ENCODE results near the gene ARMC6. TPM values are rescaled to one million over a fixed set of nuclear protein-coding genes. Genes with fewer than 3 reads are reported as not detected.

ARMC6 gene
- total RNA-seq, 1 experiment from 2014 or later: 66.5 TPM

- no peak overlapping the region for H3K9ac ChIP-seq (ENCODE audit: extremely low read depth, insufficient read length, low read length)
- no peaks in the 10 kb centered on the region for H3K23me2 ChIP-seq (ENCODE audit: insufficient read length, low read depth, low read length, poor library complexity, severe bottlenecking)
- no peak overlapping the region for H3K18ac ChIP-seq (ENCODE audit: insufficient read length, low read depth, low read length)
- H3K27me3 Mint-ChIP-seq (ENCODE audit: low read depth): no peaks in the 10 kb centered on the region
- H3K27me3 ChIP-seq (ENCODE audit: insufficient read depth, low read length): no peaks in the 10 kb centered on the region
- H3K36me3 Mint-ChIP-seq (ENCODE audit: insufficient read depth in 1 of 3, low read depth in 3 of 3): peaks cover 52 to 86% (median 83%) of the 10 kb centered on the region in 3 experiments
- H4K91ac ChIP-seq (ENCODE audit: insufficient read length, low read depth, low read length): no peak overlapping the region
- no peak for TF ChIP-seq CTCF (conservative IDR thresholded peaks at IDR 0.05)
- no peak overlapping the region for H3T11ph ChIP-seq (ENCODE audit: low read length)
- H3K4me1 ChIP-seq (ENCODE audit: insufficient read depth, low read length): no peaks in the 10 kb centered on the region
- no peak overlapping the region for H2BK15ac ChIP-seq (ENCODE audit: low read depth, low read length)
- no peak overlapping the region for H4K8ac ChIP-seq (replicated peaks; ENCODE audit: insufficient read length, low read depth, low read length)
- no peak for DNase-seq
- no peaks in the 10 kb centered on the region for H3K9me3 ChIP-seq (ENCODE audit: control insufficient read depth, low read depth, low read length)
- H2BK120ac ChIP-seq (ENCODE audit: low read depth, low read length, poor library complexity, severe bottlenecking): no peak overlapping the region
- no peak overlapping the region for H3K23ac ChIP-seq (ENCODE audit: insufficient read length, low read depth, low read length)
- no peaks in the 10 kb centered on the region for H3K79me2 ChIP-seq (ENCODE audit: insufficient read depth, low read length)
- H3K79me1 ChIP-seq (ENCODE audit: insufficient read depth, low read depth, low read length, poor library complexity, severe bottlenecking): no peaks in the 10 kb centered on the region
- no peak overlapping the region for H3K56ac ChIP-seq (ENCODE audit: insufficient read length, low read depth, low read length)
- H3K4me3 Mint-ChIP-seq: no peak overlapping the region
- H2BK20ac ChIP-seq (ENCODE audit: low read depth, low read length, poor library complexity, severe bottlenecking): no peak overlapping the region
- no peak overlapping the region for H3K4me2 ChIP-seq (ENCODE audit: insufficient read depth, insufficient read length, low read length)
- no peaks in the 10 kb centered on the region for H3K4me1 Mint-ChIP-seq
- no peak overlapping the region for H2BK12ac ChIP-seq (ENCODE audit: insufficient read length, low read depth, low read length)
- no peaks in the 10 kb centered on the region for H3K9me3 Mint-ChIP-seq
- no peak overlapping the region for H3K27ac ChIP-seq (ENCODE audit: insufficient read length, low read depth, low read length)
- no peaks in the 10 kb centered on the region for H4K20me1 ChIP-seq (ENCODE audit: control insufficient read depth, insufficient read depth, insufficient read length)
- H3K27ac Mint-ChIP-seq: no peak overlapping the region; a peak in 1 of 7 replicates
- H3K4ac ChIP-seq (ENCODE audit: low read depth, low read length): no peak overlapping the region
- no peak overlapping the region for H2AFZ ChIP-seq (ENCODE audit: low read length)
- H2BK5ac ChIP-seq (ENCODE audit: insufficient read length, low read length): no peak overlapping the region
- H3K14ac ChIP-seq (ENCODE audit: insufficient read depth, low read length): no peak overlapping the region
- WGBS (ENCODE audit: extremely low coverage, insufficient read length, low lambda C conversion rate): no CpG with 5 or more reads among the region's 18 CpGs
- H2AK5ac ChIP-seq (ENCODE audit: insufficient read length, low read length): no peak overlapping the region
- no peak overlapping the region for H4K5ac ChIP-seq (ENCODE audit: insufficient read length, low read depth, low read length)
Observed at GRCh38 chr19:19004144-19004543, 29.3 kb upstream of the ARMC6 start.
